ENCODE results near the gene CARMIL1.

Gene CARMIL1

GRCh38 chr6:25332655-25333071, 53.5 kb downstream of the CARMIL1 start:
- DNase-seq (ENCODE audit: low read depth in 3 of 3, low spot score in 1 of 3), result no peak

- no peak for DNase-seq (ENCODE audit: low read depth in 3 of 3, low spot score in 1 of 3)
These were observed 54.3 kb downstream of the CARMIL1 start for GRCh38 chr6:25333471-25333870.

- no peak for DNase-seq (ENCODE audit: low read depth in 3 of 3, low spot score in 1 of 3)
These were observed 55.6 kb downstream of the CARMIL1 start for GRCh38 chr6:25334793-25335192.

GRCh38 chr6:25336996-25337395, 57.8 kb downstream of the CARMIL1 start:
- no peak for DNase-seq (ENCODE audit: low read depth in 3 of 3, low spot score in 1 of 3)

GRCh38 chr6:25337431-25337830, 58.3 kb downstream of the CARMIL1 start:
- DNase-seq (ENCODE audit: low read depth in 3 of 3, low spot score in 1 of 3), result no peak

GRCh38 chr6:25340431-25341202, 61.4 kb downstream of the CARMIL1 start:
- DNase-seq (ENCODE audit: low read depth in 3 of 3, low spot score in 1 of 3), result no peak

GRCh38 chr6:25341203-25341552, 62.0 kb downstream of the CARMIL1 start:
- DNase-seq (ENCODE audit: low read depth in 3 of 3, low spot score in 1 of 3), result no peak

- DNase-seq (ENCODE audit: low read depth in 3 of 3, low spot score in 1 of 3), result no peak
These were observed 62.9 kb downstream of the CARMIL1 start for GRCh38 chr6:25341923-25342619.

- no peak for DNase-seq (ENCODE audit: low read depth in 3 of 3, low spot score in 1 of 3)
These were observed 63.6 kb downstream of the CARMIL1 start for GRCh38 chr6:25342802-25343201.

GRCh38 chr6:25343984-25344383, 64.8 kb downstream of the CARMIL1 start:
- DNase-seq (ENCODE audit: low read depth in 3 of 3, low spot score in 1 of 3), result no peak

- no peak for DNase-seq (ENCODE audit: low read depth in 3 of 3, low spot score in 1 of 3)
These were observed 65.7 kb downstream of the CARMIL1 start for GRCh38 chr6:25344827-25345226.

GRCh38 chr6:25346064-25346463, 66.9 kb downstream of the CARMIL1 start:
- no peak for DNase-seq (ENCODE audit: low read depth in 3 of 3, low spot score in 1 of 3)

GRCh38 chr6:25350573-25350972, 71.4 kb downstream of the CARMIL1 start:
- DNase-seq (ENCODE audit: low read depth in 3 of 3, low spot score in 1 of 3), result no peak

- DNase-seq (ENCODE audit: low read depth in 3 of 3, low spot score in 1 of 3), result no peak
These were observed 72.3 kb downstream of the CARMIL1 start for GRCh38 chr6:25351485-25351884.

- DNase-seq (ENCODE audit: low read depth in 3 of 3, low spot score in 1 of 3), result no peak
These were observed 73.1 kb downstream of the CARMIL1 start for GRCh38 chr6:25352285-25352684.

- DNase-seq (ENCODE audit: low read depth in 3 of 3, low spot score in 1 of 3), result no peak
These were observed 75.1 kb downstream of the CARMIL1 start for GRCh38 chr6:25354078-25354932.

GRCh38 chr6:25359191-25359861, 80.2 kb downstream of the CARMIL1 start:
- no peak for DNase-seq (ENCODE audit: low read depth in 3 of 3, low spot score in 1 of 3)

GRCh38 chr6:25359891-25360290, 80.7 kb downstream of the CARMIL1 start:
- DNase-seq (ENCODE audit: low read depth in 3 of 3, low spot score in 1 of 3), result no peak

GRCh38 chr6:25360621-25361020, 81.4 kb downstream of the CARMIL1 start:
- DNase-seq (ENCODE audit: low read depth in 3 of 3, low spot score in 1 of 3), result no peak

- DNase-seq (ENCODE audit: low read depth in 3 of 3, low spot score in 1 of 3), result no peak
These were observed 84.3 kb downstream of the CARMIL1 start for GRCh38 chr6:25363427-25363826.

- no peak for DNase-seq (ENCODE audit: low read depth in 3 of 3, low spot score in 1 of 3)
These were observed 86.0 kb downstream of the CARMIL1 start for GRCh38 chr6:25365154-25365553.
